ENCODE results near the gene RHOBTB3. TPM values are rescaled to one million over a fixed set of nuclear protein-coding genes. Genes with fewer than 3 reads are reported as not detected.
"Not testable (repeated sequence)": the region's sequence is repeated elsewhere in the genome, so short reads cannot be mapped to it uniquely, and the experiment has no call there.

Gene RHOBTB3
- total RNA-seq, 1 experiment from 2014 or later: 95.2 TPM

- ATAC-seq (no peak), DNase-seq (ENCODE audit: low read depth, low spot score) (no peak)
- in situ Hi-C loops (cut with HindIII; ENCODE audit: low pct_unique_long_range_greater_than_20kb, low sequenced_read_pairs): no loop called here
- H3K36me3 ChIP-seq (ENCODE audit: control insufficient read depth, insufficient read depth, low read length): no peaks in the 10 kb centered on the region
- H3K9me3 ChIP-seq (ENCODE audit: control insufficient read depth, insufficient read depth, low read depth, low read length): no peaks in the 10 kb centered on the region; the same call in 1 of the 2 replicates
- ChIA-PET POLR2A (no interaction called here), CTCF (no interaction called here)
- H3K27me3 ChIP-seq (ENCODE audit: control insufficient read depth, insufficient read depth, low read length): no peaks in the 10 kb centered on the region
- H3K4me3 ChIP-seq (ENCODE audit: low read depth in 2 of 2, low read length in 2 of 2): no peak overlapping the region
- TF ChIP-seq REST (IDR thresholded peaks at IDR 0.05; ENCODE audit: insufficient read depth in 1 of 2, low read depth in 2 of 2, low read length in 1 of 2) (no peak), CTCF (IDR thresholded peaks at IDR 0.05) (no peak), TCF7L2 (IDR thresholded peaks at IDR 0.05; ENCODE audit: low read depth, low read length) (no peak), POLR2AphosphoS5 (IDR thresholded peaks at IDR 0.05; ENCODE audit: low read depth, low read length) (no peak), SIN3A (IDR thresholded peaks at IDR 0.05; ENCODE audit: borderline replicate concordance, insufficient read depth, low read depth, low read length) (no peak)
- peaks cover 6% of the 10 kb centered on the region for H3K4me1 ChIP-seq (ENCODE audit: control insufficient read depth, insufficient read depth, low read length)
- intact Hi-C loops (cut with micrococcal nuclease; ENCODE audit: unreplicated experiment): no loop called here
- BruUV-seq (replicated peaks): no TSS peak
- H3K27ac ChIP-seq (ENCODE audit: low read length): peak overlapping the region; percentile 63
These were observed 19.4 kb upstream of the RHOBTB3 start for GRCh38 chr5:95711501-95712346.

- Histone ChIP-seq H3K9me3 (ENCODE audit: control insufficient read depth, insufficient read depth, low read depth, low read length) (no peaks in the 10 kb centered on the region; the same call in 1 of the 2 replicates), H3K4me3 (ENCODE audit: low read depth in 2 of 2, low read length in 2 of 2) (no peak overlapping the region), H3K36me3 (ENCODE audit: control insufficient read depth, insufficient read depth, low read length) (no peaks in the 10 kb centered on the region), H3K27ac (ENCODE audit: low read length) (peak overlapping the region; percentile 61), H3K27me3 (ENCODE audit: control insufficient read depth, insufficient read depth, low read length) (no peaks in the 10 kb centered on the region), H3K4me1 (ENCODE audit: control insufficient read depth, insufficient read depth, low read length) (peaks cover 6% of the 10 kb centered on the region)
- TF ChIP-seq POLR2AphosphoS5 (IDR thresholded peaks at IDR 0.05; ENCODE audit: low read depth, low read length) (peak; percentile 59; the same call in 1 of the 2 replicates), REST (IDR thresholded peaks at IDR 0.05; ENCODE audit: insufficient read depth in 1 of 2, low read depth in 2 of 2, low read length in 1 of 2) (no peak)
- intact Hi-C loops (cut with micrococcal nuclease; ENCODE audit: unreplicated experiment): no loop called here
- BruUV-seq (replicated peaks): no TSS peak
- ChIA-PET POLR2A (no interaction called here), CTCF (no interaction called here)
- in situ Hi-C loops (cut with HindIII; ENCODE audit: low pct_unique_long_range_greater_than_20kb, low sequenced_read_pairs): no loop called here
- peak; percentile 75 for DNase-seq (ENCODE audit: low read depth, low spot score)
- peak; percentile 98 for ATAC-seq
These were observed 18.7 kb upstream of the RHOBTB3 start for GRCh38 chr5:95712347-95712958.

- H3K4me1 ChIP-seq (ENCODE audit: control insufficient read depth, insufficient read depth, low read length); BruUV-seq (replicated peaks); H3K9me3 ChIP-seq (ENCODE audit: control insufficient read depth, insufficient read depth, low read depth, low read length); H3K4me3 ChIP-seq (ENCODE audit: low read depth in 2 of 2, low read length in 2 of 2); H3K27me3 ChIP-seq (ENCODE audit: control insufficient read depth, insufficient read depth, low read length); in situ Hi-C loops (cut with HindIII; ENCODE audit: low pct_unique_long_range_greater_than_20kb, low sequenced_read_pairs); intact Hi-C loops (cut with micrococcal nuclease; ENCODE audit: unreplicated experiment); CTCF ChIA-PET; H3K36me3 ChIP-seq (ENCODE audit: control insufficient read depth, insufficient read depth, low read length); ATAC-seq; POLR2A ChIA-PET; DNase-seq (ENCODE audit: low read depth, low spot score): not testable (repeated sequence)
- peak overlapping the region; percentile 61 for H3K27ac ChIP-seq (ENCODE audit: low read length)
These were observed 17.9 kb upstream of the RHOBTB3 start for GRCh38 chr5:95713246-95713645.

Measured in Panc1 (cell line).